Measurements from ENCODE around the gene FAM20B.

- TF ChIP-seq CTCF (IDR thresholded peaks at IDR 0.05 in 4 of 5, conservative IDR thresholded peaks at IDR 0.05 in 1 of 5) (no peak), POLR2A (IDR thresholded peaks at IDR 0.05) (no peak)
Measured at GRCh38 chr1:179082333-179082998, 56.8 kb downstream of the FAM20B start.

Data from gastrocnemius medialis (tissue), 4 donors.